ENCODE measurements around the gene SH3PXD2A. TPM values are rescaled to one million over a fixed set of nuclear protein-coding genes. Genes with fewer than 3 reads are reported as not detected.

Gene SH3PXD2A
- total and polyA plus RNA-seq, 3 experiments from 2014 or later: 0.48 to 8.0 (median 7.7) TPM

- H3K9me3 ChIP-seq (ENCODE audit: low read length): no peaks in the 10 kb centered on the region
- H3K27me3 Mint-ChIP-seq: peaks cover 21 to 36% of the 10 kb centered on the region in 2 donors
- peaks cover 10% of the 10 kb centered on the region for H3K4me1 ChIP-seq (ENCODE audit: insufficient read depth, low read length)
- no peaks in the 10 kb centered on the region for H3K36me3 ChIP-seq (ENCODE audit: insufficient read depth, low read length)
- H3K4me1 Mint-ChIP-seq: peaks cover 9 to 19% (median 9%) of the 10 kb centered on the region in 3 donors
- H3K27me3 ChIP-seq (ENCODE audit: insufficient read depth, low read length, poor library complexity, severe bottlenecking): peaks cover 11% of the 10 kb centered on the region
- no peaks in the 10 kb centered on the region for H3K9me3 Mint-ChIP-seq
- no peak overlapping the region for H3K27ac Mint-ChIP-seq
- POLR2A ChIA-PET: no interaction called here
- H3K4me3 ChIP-seq (ENCODE audit: low read length): no peak overlapping the region
- DNase-seq: no peak
- no peak overlapping the region for H3K4me3 Mint-ChIP-seq
- no peak overlapping the region for H3K27ac ChIP-seq (ENCODE audit: low read depth, low read length)
- no peaks in the 10 kb centered on the region for H3K36me3 Mint-ChIP-seq
- CTCF ChIA-PET: interaction anchor here (2.3 kb wide), 1 partner anchor 10 kb away, joined by 7 read pairs; no protein-coding TSS in a partner anchor
Measured at GRCh38 chr10:103552856-103553742, 302.3 kb downstream of the SH3PXD2A start.

GRCh38 chr10:103551619-103552602 is 303.5 kb downstream of the SH3PXD2A start:
- H3K36me3 Mint-ChIP-seq: no peaks in the 10 kb centered on the region
- ChIA-PET CTCF (interaction anchor here (2.3 kb wide), 1 partner anchor 9 kb away, joined by 7 read pairs; no protein-coding TSS in a partner anchor), POLR2A (no interaction called here)
- Histone ChIP-seq H3K4me1 (ENCODE audit: insufficient read depth, low read length) (peaks cover 10% of the 10 kb centered on the region), H3K4me3 (ENCODE audit: low read length) (no peak overlapping the region), H3K36me3 (ENCODE audit: insufficient read depth, low read length) (no peaks in the 10 kb centered on the region), H3K27ac (ENCODE audit: low read depth, low read length) (no peak overlapping the region), H3K27me3 (ENCODE audit: insufficient read depth, low read length, poor library complexity, severe bottlenecking) (peaks cover 11% of the 10 kb centered on the region), H3K9me3 (ENCODE audit: low read length) (no peaks in the 10 kb centered on the region)
- H3K4me1 Mint-ChIP-seq: peaks cover 9 to 19% (median 9%) of the 10 kb centered on the region in 3 donors
- DNase-seq: no peak
- H3K27me3 Mint-ChIP-seq: peaks cover 16 to 28% of the 10 kb centered on the region in 2 donors
- peak overlapping the region in 1 of 8 donors; percentile 12 for H3K27ac Mint-ChIP-seq
- H3K9me3 Mint-ChIP-seq: no peaks in the 10 kb centered on the region
- H3K4me3 Mint-ChIP-seq: no peak overlapping the region

- Mint-ChIP-seq H3K9me3 (no peaks in the 10 kb centered on the region), H3K4me3 (no peak overlapping the region), H3K36me3 (no peaks in the 10 kb centered on the region), H3K27me3 (peaks cover 10 to 15% of the 10 kb centered on the region in 2 donors), H3K4me1 (peaks cover 9 to 12% (median 9%) of the 10 kb centered on the region in 3 donors), H3K27ac (no peak overlapping the region)
- H3K9me3 ChIP-seq (ENCODE audit: low read length): no peaks in the 10 kb centered on the region
- H3K4me3 ChIP-seq (ENCODE audit: low read length): no peak overlapping the region
- peaks cover 4% of the 10 kb centered on the region for H3K27me3 ChIP-seq (ENCODE audit: insufficient read depth, low read length, poor library complexity, severe bottlenecking)
- no peaks in the 10 kb centered on the region for H3K36me3 ChIP-seq (ENCODE audit: insufficient read depth, low read length)
- no peak overlapping the region for H3K27ac ChIP-seq (ENCODE audit: low read depth, low read length)
- ChIA-PET CTCF (no interaction called here), POLR2A (no interaction called here)
- H3K4me1 ChIP-seq (ENCODE audit: insufficient read depth, low read length): peaks cover 10% of the 10 kb centered on the region
- no peak for DNase-seq
Measured at GRCh38 chr10:103550229-103550628, 305.1 kb downstream of the SH3PXD2A start.

DNA sequence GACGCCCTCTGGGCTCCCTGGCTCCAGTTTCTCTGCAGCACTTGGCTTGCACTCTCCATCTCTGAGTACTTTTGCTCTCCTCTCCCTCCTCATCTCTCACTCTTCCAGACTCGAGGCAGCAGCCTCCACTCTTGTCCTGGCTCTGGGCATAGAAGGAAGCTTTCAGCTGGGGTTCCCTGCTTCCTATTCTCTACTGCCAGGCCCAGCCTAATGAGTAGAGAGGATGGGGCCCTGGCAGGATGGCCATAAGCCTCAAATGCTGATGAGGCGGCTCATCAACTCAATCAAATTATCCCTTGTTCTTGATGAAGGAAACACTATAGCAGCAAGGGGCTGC is 306.1 kb downstream of the SH3PXD2A start:
- DNase-seq: no peak
- H3K4me3 ChIP-seq (ENCODE audit: low read length): no peak overlapping the region
- POLR2A ChIA-PET: no interaction called here
- no peaks in the 10 kb centered on the region for H3K9me3 ChIP-seq (ENCODE audit: low read length)
- peaks cover 5% of the 10 kb centered on the region for H3K4me1 ChIP-seq (ENCODE audit: insufficient read depth, low read length)
- H3K27ac ChIP-seq (ENCODE audit: low read depth, low read length): no peak overlapping the region
- no peaks in the 10 kb centered on the region for H3K36me3 ChIP-seq (ENCODE audit: insufficient read depth, low read length)
- H3K4me1 Mint-ChIP-seq: peaks cover 3 to 5% (median 4%) of the 10 kb centered on the region in 3 donors
- H3K36me3 Mint-ChIP-seq: no peaks in the 10 kb centered on the region
- H3K27ac Mint-ChIP-seq: no peak overlapping the region
- H3K4me3 Mint-ChIP-seq: no peak overlapping the region
- H3K27me3 Mint-ChIP-seq: peaks cover 6 to 9% of the 10 kb centered on the region in 2 donors
- CTCF ChIA-PET: no interaction called here
- H3K9me3 Mint-ChIP-seq: no peaks in the 10 kb centered on the region
- H3K27me3 ChIP-seq (ENCODE audit: insufficient read depth, low read length, poor library complexity, severe bottlenecking): peaks cover 2% of the 10 kb centered on the region

- H3K9me3 Mint-ChIP-seq: no peaks in the 10 kb centered on the region
- CTCF ChIA-PET: no interaction called here
- H3K4me1 ChIP-seq (ENCODE audit: insufficient read depth, low read length): peaks cover 1% of the 10 kb centered on the region
- H3K9me3 ChIP-seq (ENCODE audit: low read length): no peaks in the 10 kb centered on the region
- POLR2A ChIA-PET: no interaction called here
- H3K4me3 Mint-ChIP-seq: no peak overlapping the region
- no peak overlapping the region for H3K27ac Mint-ChIP-seq
- no peak overlapping the region for H3K27ac ChIP-seq (ENCODE audit: low read depth, low read length)
- H3K27me3 ChIP-seq (ENCODE audit: insufficient read depth, low read length, poor library complexity, severe bottlenecking): no peaks in the 10 kb centered on the region
- H3K4me1 Mint-ChIP-seq: no peaks in the 10 kb centered on the region
- no peak for DNase-seq
- peaks cover 3% of the 10 kb centered on the region in 2 donors for H3K27me3 Mint-ChIP-seq
- H3K4me3 ChIP-seq (ENCODE audit: low read length): no peak overlapping the region
- H3K36me3 Mint-ChIP-seq: no peaks in the 10 kb centered on the region
- H3K36me3 ChIP-seq (ENCODE audit: insufficient read depth, low read length): no peaks in the 10 kb centered on the region
Measured at GRCh38 chr10:103548581-103549348, 306.6 kb downstream of the SH3PXD2A start.

DNA sequence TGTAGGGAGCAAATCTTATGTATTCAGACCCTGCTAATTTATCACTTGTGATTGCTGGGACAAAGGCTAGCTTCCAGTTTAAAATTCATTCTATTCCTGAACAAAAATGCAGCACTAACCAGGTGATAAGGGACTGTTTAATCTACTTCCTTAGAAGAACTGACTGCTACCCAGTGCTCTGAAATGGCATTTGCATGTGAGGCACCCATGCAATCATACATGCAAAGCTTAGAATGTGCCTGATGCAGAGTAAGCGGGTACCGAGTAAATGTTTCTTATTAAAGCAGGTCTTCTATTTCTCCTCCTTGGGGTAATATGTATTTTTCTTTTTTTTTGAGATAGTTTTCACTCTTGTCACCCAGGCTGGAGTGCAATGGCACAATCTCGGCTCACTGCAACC is 307.4 kb downstream of the SH3PXD2A start:
- H3K4me3 ChIP-seq (ENCODE audit: low read length): no peak overlapping the region
- no peaks in the 10 kb centered on the region for H3K9me3 Mint-ChIP-seq
- no peak overlapping the region for H3K4me3 Mint-ChIP-seq
- ChIA-PET CTCF (no interaction called here), POLR2A (no interaction called here)
- no peaks in the 10 kb centered on the region for H3K9me3 ChIP-seq (ENCODE audit: low read length)
- peaks cover 0 to 3% of the 10 kb centered on the region in 2 donors for H3K27me3 Mint-ChIP-seq
- no peak for DNase-seq
- no peaks in the 10 kb centered on the region for H3K36me3 Mint-ChIP-seq
- peak overlapping the region in 1 of 8 donors; percentile 38 for H3K27ac Mint-ChIP-seq
- peaks cover 2% of the 10 kb centered on the region for H3K4me1 ChIP-seq (ENCODE audit: insufficient read depth, low read length)
- H3K27me3 ChIP-seq (ENCODE audit: insufficient read depth, low read length, poor library complexity, severe bottlenecking): no peaks in the 10 kb centered on the region
- H3K27ac ChIP-seq (ENCODE audit: low read depth, low read length): no peak overlapping the region
- H3K36me3 ChIP-seq (ENCODE audit: insufficient read depth, low read length): no peaks in the 10 kb centered on the region
- H3K4me1 Mint-ChIP-seq: peaks cover 4 to 7% (median 6%) of the 10 kb centered on the region in 3 donors

- H3K36me3 Mint-ChIP-seq: no peaks in the 10 kb centered on the region
- Histone ChIP-seq H3K4me1 (ENCODE audit: insufficient read depth, low read length) (peaks cover 7% of the 10 kb centered on the region), H3K27ac (ENCODE audit: low read depth, low read length) (no peak overlapping the region), H3K27me3 (ENCODE audit: insufficient read depth, low read length, poor library complexity, severe bottlenecking) (no peaks in the 10 kb centered on the region), H3K9me3 (ENCODE audit: low read length) (no peaks in the 10 kb centered on the region), H3K4me3 (ENCODE audit: low read length) (no peak overlapping the region), H3K36me3 (ENCODE audit: insufficient read depth, low read length) (no peaks in the 10 kb centered on the region)
- H3K9me3 Mint-ChIP-seq: no peaks in the 10 kb centered on the region
- no peak for DNase-seq
- H3K27me3 Mint-ChIP-seq: peaks cover 2 to 4% of the 10 kb centered on the region in 2 donors
- ChIA-PET CTCF (no interaction called here), POLR2A (no interaction called here)
- peaks cover 9 to 12% (median 11%) of the 10 kb centered on the region in 3 donors for H3K4me1 Mint-ChIP-seq
- H3K27ac Mint-ChIP-seq: peak overlapping the region in 1 of 8 donors; percentile 51
- no peak overlapping the region for H3K4me3 Mint-ChIP-seq
Measured at GRCh38 chr10:103547391-103547946, 307.9 kb downstream of the SH3PXD2A start.

Measured in CD8-positive, alpha-beta memory T cell (primary cell).